K562 (cell line): ENCODE measurements around the gene TRIM33. TPM values are rescaled to one million over a fixed set of nuclear protein-coding genes. Genes with fewer than 3 reads are reported as not detected.

Experiments
- ASH1L ChIP-seq: fragments of 450-650 bp; IDR thresholded peaks from 2 replicates; pipeline ENCODE4 v1.6.1; 2018; ENCODE audit warnings: borderline replicate concordance, mild to moderate bottlenecking, low read depth; ENCODE audit not compliant: partially characterized antibody
- CBFA2T3 ChIP-seq: fragments of 450-650 bp; IDR thresholded peaks from 2 replicates; pipeline ENCODE4 v1.6.1; 2017
- CC2D1A ChIP-seq: fragments of 450-650 bp; IDR thresholded peaks from 2 replicates; pipeline ENCODE4 v1.6.1; 2017; ENCODE audit warnings: mild to moderate bottlenecking
- CHD2 ChIP-seq: IDR thresholded peaks from 2 replicates; pipeline ENCODE4 v1.6.1; 2011; ENCODE audit warnings: low read depth, low read length
- CREM ChIP-seq: IDR thresholded peaks from 2 replicates; pipeline ENCODE4 v1.6.1; 2014; ENCODE audit warnings: antibody characterized with exemption, low read depth
- HDAC2 ChIP-seq: fragments of 450-650 bp; IDR thresholded peaks from 2 replicates; pipeline ENCODE4 v1.6.1; 2016; ENCODE audit warnings: mild to moderate bottlenecking
- HOXB6 ChIP-seq: fragments of 250-450 bp; sonication (Bioruptor Pico); IDR thresholded peaks from 2 replicates; pipeline ENCODE4 v1.5.1; 2022; ENCODE audit warnings: mild to moderate bottlenecking, borderline replicate concordance
- JUNB ChIP-seq: fragments of 450-650 bp; formaldehyde crosslinking; conservative IDR thresholded peaks from 2 replicates; pipeline ENCODE4 v1.4.0; 2020; ENCODE audit warnings: mild to moderate bottlenecking
- MTA2 ChIP-seq: fragments of 450-650 bp; IDR thresholded peaks from 2 replicates; pipeline ENCODE4 v1.6.1; 2016; ENCODE audit warnings: low read depth
- MTA3 ChIP-seq: fragments of 450-650 bp; formaldehyde crosslinking; IDR thresholded peaks from 2 replicates; pipeline ENCODE4 v1.6.1; 2017; ENCODE audit warnings: mild to moderate bottlenecking, borderline replicate concordance
- NFATC3 ChIP-seq: fragments of 450-650 bp; IDR thresholded peaks from 2 replicates; pipeline ENCODE4 v1.6.1; 2017; ENCODE audit warnings: mild to moderate bottlenecking
- NR2C2 ChIP-seq, 2 experiments: fragments of 200-800 bp in 1 of 2; sonication (Bioruptor generic) in 1 of 2; sonication (generic) in 1 of 2; formaldehyde crosslinking in 1 of 2; IDR thresholded peaks; 2 replicates each; pipeline versions ENCODE4 v1.6.1 to v1.8.0; 2016 to 2022; ENCODE audit warnings: mild to moderate bottlenecking in 1 of 2, missing compliant biosample characterization in 1 of 2, missing genetic modification characterization in 1 of 2, missing genetic modification reagents in 1 of 2
- RAD21 ChIP-seq, 2 experiments: fragments of 250-450 bp in 1 of 2; fragments of 450-650 bp in 1 of 2; sonication (Bioruptor Pico) in 1 of 2; formaldehyde crosslinking in 1 of 2; IDR thresholded peaks in 1 of 2; conservative IDR thresholded peaks in 1 of 2; 2 replicates each; pipeline versions ENCODE4 v1.4.0 to v1.8.0; 2020 to 2022; ENCODE audit warnings: mild to moderate bottlenecking in 2 of 2, moderate library complexity in 1 of 2
- SAFB2 ChIP-seq: fragments of 200-400 bp; formaldehyde crosslinking; IDR thresholded peaks from 2 replicates; pipeline ENCODE4 v1.6.1; 2018; ENCODE audit warnings: borderline replicate concordance, low read length, low read depth, moderate library complexity; ENCODE audit not compliant: severe bottlenecking
- SIN3B ChIP-seq: fragments of 450-650 bp; IDR thresholded peaks from 2 replicates; pipeline ENCODE4 v1.6.1; 2017; ENCODE audit warnings: low read depth, mild to moderate bottlenecking, moderate library complexity
- ZNF212 ChIP-seq: fragments of 450-650 bp; formaldehyde crosslinking; IDR thresholded peaks from 2 replicates; pipeline ENCODE4 v1.4.0; 2020; ENCODE audit warnings: mild to moderate bottlenecking
- ZNF75A ChIP-seq: fragments of 450-650 bp; formaldehyde crosslinking; IDR thresholded peaks from 2 replicates; pipeline ENCODE4 v1.4.0; 2020; ENCODE audit warnings: mild to moderate bottlenecking
- ZNF778 ChIP-seq: fragments of 450-650 bp; formaldehyde crosslinking; IDR thresholded peaks from 2 replicates; pipeline ENCODE4 v1.4.0; 2020; ENCODE audit warnings: mild to moderate bottlenecking, moderate library complexity
- polyA plus RNA-seq, 8 experiments: library from polyadenylated mRNA; depleted of rRNA in 4 of 8; stranded (reverse) in 5 of 8; unstranded in 3 of 8; fragments of >200 nt; fragmentation: Nextera tagmentation in 2 of 8; fragmentation: Illumina TruSeq in 1 of 8; extraction: Ambion mirVana in 2 of 8; extraction: Trizol in 1 of 8; gene quantifications; 2 replicates each; pipeline versions ENCODE4 v1.2.1 to v1.2.3, GENCODE V29; 2011 to 2014; ENCODE audit warnings: inconsistent platforms in 1 of 8, missing spikeins in 1 of 8
- total RNA-seq, 7 experiments: library from RNA; depleted of rRNA in 6 of 7; stranded (reverse); fragments of >200 nt in 6 of 7; fragmentation: Illumina TruSeq in 2 of 7; extraction: Trizol in 2 of 7; gene quantifications; 2 replicates each; pipeline versions ENCODE4 v1.2.1 to v1.2.3, GENCODE V29; 2011 to 2021; ENCODE audit warnings: low replicate concordance in 1 of 7
- TF ChIP-seq, protein P1 (sequence below): fragments of 450-650 bp; formaldehyde crosslinking; IDR thresholded peaks from 2 replicates; pipeline ENCODE4 v1.4.0; 2020; ENCODE audit warnings: mild to moderate bottlenecking
- TF ChIP-seq, protein P2 (sequence below): fragments of 250-450 bp; sonication (Bioruptor Pico); IDR thresholded peaks from 2 replicates; pipeline ENCODE4 v1.8.0; 2021; ENCODE audit warnings: moderate library complexity, mild to moderate bottlenecking, inconsistent platforms
- TF ChIP-seq, protein P3 (sequence below): IDR thresholded peaks from 2 replicates; pipeline ENCODE4 v1.6.1; 2014; ENCODE audit warnings: antibody characterized with exemption
- TF ChIP-seq, protein P4 (sequence below): fragments of 450-650 bp; IDR thresholded peaks from 2 replicates; pipeline ENCODE4 v1.6.1; 2018; ENCODE audit warnings: mild to moderate bottlenecking, low read depth; ENCODE audit not compliant: partially characterized antibody
- TF ChIP-seq, protein P5 (sequence below): fragments of 250-450 bp; sonication (Bioruptor Pico); IDR thresholded peaks from 2 replicates; pipeline ENCODE4 v1.8.0; 2022; ENCODE audit warnings: inconsistent platforms, mild to moderate bottlenecking, moderate library complexity, borderline replicate concordance

The TRIM33 gene
- total and polyA plus RNA-seq, 9 of the 15 experiments (the other 6 are each of a cell fraction or from before 2014, with no cell fraction given): 9.3 to 58.4 (median 40.2) TPM

DNA sequence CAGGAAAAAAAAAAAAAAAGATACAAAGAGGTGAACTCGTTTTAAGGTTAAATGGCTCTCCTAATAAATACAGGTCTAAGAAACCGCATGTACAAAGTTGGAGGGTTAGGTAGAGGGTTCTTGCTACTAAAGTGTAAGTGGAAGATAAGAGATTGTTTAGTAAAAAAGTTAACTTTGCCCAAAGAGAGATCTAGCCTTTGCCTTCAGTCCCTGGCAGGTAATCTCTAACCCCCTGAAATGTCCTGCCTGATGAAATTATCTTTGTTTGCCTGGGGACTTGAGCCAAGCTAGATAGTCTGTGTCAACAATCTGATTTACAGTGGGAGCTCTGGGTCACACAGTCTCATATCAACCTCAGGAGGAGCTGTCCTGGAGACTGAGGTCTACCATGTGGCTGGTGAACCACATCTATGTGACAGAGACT, 57.6 kb downstream of the TRIM33 start (continued):
- peak; percentile 73; the same call in 1 of the 2 replicates for TF ChIP-seq HDAC2
- TF ChIP-seq CHD2: no peak
- TF ChIP-seq, protein P1, sequence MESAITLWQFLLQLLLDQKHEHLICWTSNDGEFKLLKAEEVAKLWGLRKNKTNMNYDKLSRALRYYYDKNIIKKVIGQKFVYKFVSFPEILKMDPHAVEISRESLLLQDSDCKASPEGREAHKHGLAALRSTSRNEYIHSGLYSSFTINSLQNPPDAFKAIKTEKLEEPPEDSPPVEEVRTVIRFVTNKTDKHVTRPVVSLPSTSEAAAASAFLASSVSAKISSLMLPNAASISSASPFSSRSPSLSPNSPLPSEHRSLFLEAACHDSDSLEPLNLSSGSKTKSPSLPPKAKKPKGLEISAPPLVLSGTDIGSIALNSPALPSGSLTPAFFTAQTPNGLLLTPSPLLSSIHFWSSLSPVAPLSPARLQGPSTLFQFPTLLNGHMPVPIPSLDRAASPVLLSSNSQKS (CRISPR knock-in tag): no peak
- 0 out of 2 replicates have a peak, but pooled peaks have one; percentile 28 for TF ChIP-seq MTA3
- TF ChIP-seq CREM: no peak
- TF ChIP-seq, protein P2, sequence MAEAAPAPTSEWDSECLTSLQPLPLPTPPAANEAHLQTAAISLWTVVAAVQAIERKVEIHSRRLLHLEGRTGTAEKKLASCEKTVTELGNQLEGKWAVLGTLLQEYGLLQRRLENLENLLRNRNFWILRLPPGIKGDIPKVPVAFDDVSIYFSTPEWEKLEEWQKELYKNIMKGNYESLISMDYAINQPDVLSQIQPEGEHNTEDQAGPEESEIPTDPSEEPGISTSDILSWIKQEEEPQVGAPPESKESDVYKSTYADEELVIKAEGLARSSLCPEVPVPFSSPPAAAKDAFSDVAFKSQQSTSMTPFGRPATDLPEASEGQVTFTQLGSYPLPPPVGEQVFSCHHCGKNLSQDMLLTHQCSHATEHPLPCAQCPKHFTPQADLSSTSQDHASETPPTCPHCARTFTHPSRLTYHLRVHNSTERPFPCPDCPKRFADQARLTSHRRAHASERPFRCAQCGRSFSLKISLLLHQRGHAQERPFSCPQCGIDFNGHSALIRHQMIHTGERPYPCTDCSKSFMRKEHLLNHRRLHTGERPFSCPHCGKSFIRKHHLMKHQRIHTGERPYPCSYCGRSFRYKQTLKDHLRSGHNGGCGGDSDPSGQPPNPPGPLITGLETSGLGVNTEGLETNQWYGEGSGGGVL (CRISPR knock-in tag): no peak
- peak; percentile 93 for TF ChIP-seq CBFA2T3
- TF ChIP-seq MTA2: peak; percentile 71
- no peak for TF ChIP-seq ZNF778
- TF ChIP-seq HOXB6: no peak
- no peak for TF ChIP-seq RAD21 (CRISPR knock-in tag; conservative IDR thresholded peaks at IDR 0.05 in 1 of 2, IDR thresholded peaks at IDR 0.05 in 1 of 2)
- no peak for TF ChIP-seq NFATC3
- TF ChIP-seq SIN3B: no peak
- no peak for TF ChIP-seq CC2D1A
- TF ChIP-seq, protein P3, sequence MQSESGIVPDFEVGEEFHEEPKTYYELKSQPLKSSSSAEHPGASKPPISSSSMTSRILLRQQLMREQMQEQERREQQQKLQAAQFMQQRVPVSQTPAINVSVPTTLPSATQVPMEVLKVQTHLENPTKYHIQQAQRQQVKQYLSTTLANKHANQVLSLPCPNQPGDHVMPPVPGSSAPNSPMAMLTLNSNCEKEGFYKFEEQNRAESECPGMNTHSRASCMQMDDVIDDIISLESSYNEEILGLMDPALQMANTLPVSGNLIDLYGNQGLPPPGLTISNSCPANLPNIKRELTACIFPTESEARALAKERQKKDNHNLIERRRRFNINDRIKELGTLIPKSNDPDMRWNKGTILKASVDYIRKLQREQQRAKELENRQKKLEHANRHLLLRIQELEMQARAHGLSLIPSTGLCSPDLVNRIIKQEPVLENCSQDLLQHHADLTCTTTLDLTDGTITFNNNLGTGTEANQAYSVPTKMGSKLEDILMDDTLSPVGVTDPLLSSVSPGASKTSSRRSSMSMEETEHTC: 0 out of 2 replicates have a peak, but pooled peaks have one; percentile 25
- no peak for TF ChIP-seq JUNB (CRISPR knock-in tag)
- TF ChIP-seq, protein P4, sequence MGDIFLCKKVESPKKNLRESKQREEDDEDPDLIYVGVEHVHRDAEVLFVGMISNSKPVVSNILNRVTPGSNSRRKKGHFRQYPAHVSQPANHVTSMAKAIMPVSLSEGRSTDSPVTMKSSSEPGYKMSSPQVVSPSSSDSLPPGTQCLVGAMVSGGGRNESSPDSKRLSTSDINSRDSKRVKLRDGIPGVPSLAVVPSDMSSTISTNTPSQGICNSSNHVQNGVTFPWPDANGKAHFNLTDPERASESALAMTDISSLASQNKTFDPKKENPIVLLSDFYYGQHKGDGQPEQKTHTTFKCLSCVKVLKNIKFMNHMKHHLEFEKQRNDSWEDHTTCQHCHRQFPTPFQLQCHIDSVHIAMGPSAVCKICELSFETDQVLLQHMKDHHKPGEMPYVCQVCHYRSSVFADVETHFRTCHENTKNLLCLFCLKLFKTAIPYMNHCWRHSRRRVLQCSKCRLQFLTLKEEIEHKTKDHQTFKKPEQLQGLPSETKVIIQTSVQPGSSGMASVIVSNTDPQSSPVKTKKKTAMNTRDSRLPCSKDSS: no peak
- TF ChIP-seq ASH1L: no peak
- no peak for TF ChIP-seq ZNF212 (CRISPR knock-in tag)
- no peak for TF ChIP-seq NR2C2 (CRISPR knock-in tag; IDR thresholded peaks at IDR 0.05)
- TF ChIP-seq NR2C2 (tag; IDR thresholded peaks at IDR 0.05): no peak
- TF ChIP-seq SAFB2: no peak
- TF ChIP-seq, protein P5, sequence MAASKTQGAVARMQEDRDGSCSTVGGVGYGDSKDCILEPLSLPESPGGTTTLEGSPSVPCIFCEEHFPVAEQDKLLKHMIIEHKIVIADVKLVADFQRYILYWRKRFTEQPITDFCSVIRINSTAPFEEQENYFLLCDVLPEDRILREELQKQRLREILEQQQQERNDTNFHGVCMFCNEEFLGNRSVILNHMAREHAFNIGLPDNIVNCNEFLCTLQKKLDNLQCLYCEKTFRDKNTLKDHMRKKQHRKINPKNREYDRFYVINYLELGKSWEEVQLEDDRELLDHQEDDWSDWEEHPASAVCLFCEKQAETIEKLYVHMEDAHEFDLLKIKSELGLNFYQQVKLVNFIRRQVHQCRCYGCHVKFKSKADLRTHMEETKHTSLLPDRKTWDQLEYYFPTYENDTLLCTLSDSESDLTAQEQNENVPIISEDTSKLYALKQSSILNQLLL: no peak
- TF ChIP-seq ZNF75A: no peak
